Ovary (tissue), 9 donors: ENCODE results near the gene ICA1. TPM values are rescaled to one million over a fixed set of nuclear protein-coding genes. Genes with fewer than 3 reads are reported as not detected.

ENCODE experiments used
- DNase-seq, 5 donors: peaks; one replicate each; pipeline ENCODE4 v3.0.0-alpha.2; 2019 to 2020
- H3K27ac ChIP-seq, 2 donors: fragments of 200-600 bp; one replicate each; pipeline versions ENCODE4 v1.5.1 to v1.8.0; 2019 to 2022
- H3K27me3 ChIP-seq: fragments of 200-600 bp; one replicate; pipeline ENCODE4 v1.8.0; 2022
- H3K36me3 ChIP-seq: fragments of 200-600 bp; sonication (generic); one replicate; pipeline ENCODE4 v1.5.1; 2019
- H3K4me1 ChIP-seq: one replicate; pipeline ENCODE4 v1.8.1; 2013; ENCODE audit warnings: mild to moderate bottlenecking, moderate library complexity; ENCODE audit not compliant: insufficient read depth
- H3K4me3 ChIP-seq: fragments of 200-600 bp; sonication (generic); one replicate; pipeline ENCODE4 v1.5.1; 2017
- H3K9me3 ChIP-seq, 2 donors: fragments of 200-600 bp in 1 of 2; sonication (generic) in 1 of 2; one replicate each; pipeline versions ENCODE4 v1.5.1 to v1.8.1; 2013 to 2019; ENCODE audit warnings: mild to moderate bottlenecking in 1 of 2, moderate library complexity in 1 of 2
- CTCF ChIP-seq, 3 donors: fragments of 450-650 bp in 2 of 3; fragments of 200-600 bp in 1 of 3; IDR thresholded peaks; one replicate each; pipeline versions ENCODE4 v1.5.1 to v1.8.0; 2016 to 2022; ENCODE audit warnings: antibody characterized with exemption in 3 of 3, mild to moderate bottlenecking in 1 of 3
- EP300 ChIP-seq: sonication (generic); formaldehyde crosslinking; IDR thresholded peaks from one replicate; pipeline ENCODE4 v1.6.1; 2017; ENCODE audit warnings: antibody characterized with exemption
- POLR2A ChIP-seq: fragments of 450-650 bp; IDR thresholded peaks from one replicate; pipeline ENCODE4 v1.6.1; 2017; ENCODE audit warnings: antibody characterized with exemption, mild to moderate bottlenecking, moderate library complexity
- WGBS, 3 donors: extraction: QIAGEN DNeasy Blood & Tissue Kit in 1 of 3; methylation state at CpG; one replicate each; pipeline versions ENCODE4 v1.1.5 to v1.1.7; 2013 to 2017; 5-methylcytosine and 5-hydroxymethylcytosine counted together
- intact Hi-C, 4 donors: fragments of 100-400 bp; cut with DNase I; formaldehyde crosslinking; loops; one replicate each; pipeline versions ENCODE4 v1.11.0 to v1.15.1; 2022 to 2023
- polyA plus RNA-seq, 2 donors: library from polyadenylated mRNA; stranded (reverse); fragments of 200-250 nt in 1 of 2; fragments of 350-450 nt in 1 of 2; fragmentation: Illumina TruSeq in 1 of 2; extraction: RNeasy Lipid Tissue Mini Kit (QIAGEN cat#74804) in 1 of 2; gene quantifications; one replicate each; pipeline ENCODE4 v1.2.3, GENCODE V29; 2013 to 2014
- total RNA-seq, 7 donors: library from RNA; depleted of rRNA in 2 of 7; stranded (reverse); fragments of >200 nt in 2 of 7; fragmentation: NEBNext Ultra II Directional in 3 of 7; extraction: Animal tissue kit (Norgen Biotek cat#: 25700) in 3 of 7; gene quantifications; one replicate each; pipeline versions ENCODE4 v1.1.0 to v1.2.4, GENCODE V29; 2016 to 2023
- donor health status: DM: no; HTN: no; CAD: no; lungs with moderate emphysema.
- donor health status: DM: no; HTN: no; CAD: no.
- donor health status: Bipolar disorder and iron deficiency.
- donor health status: DM: yes; HTN: yes; CAD: no.
- donor health status: DM: no; HTN: no; CAD: no.
- donor health status: DM: yes; HTN: yes; CAD: no.

ICA1 gene
- total and polyA plus RNA-seq, 9 donors = 2.1 to 19.4 (median 4.7) TPM

- WGBS, 3 donors = 93 to 97% (median 96%) methylated on average over 2 of the region's 2 CpGs
- no peak for DNase-seq
- H3K36me3 ChIP-seq = no peaks in the 10 kb centered on the region
- TF ChIP-seq CTCF (IDR thresholded peaks at IDR 0.05) (no peak), POLR2A (no peak), EP300 (no peak)
- H3K4me3 ChIP-seq = no peak overlapping the region
- H3K27me3 ChIP-seq = no peaks in the 10 kb centered on the region
- intact Hi-C loops = no loop called here
- peaks cover 2% of the 10 kb centered on the region for H3K4me1 ChIP-seq
- no peak overlapping the region for H3K27ac ChIP-seq
- H3K9me3 ChIP-seq = no peaks in the 10 kb centered on the region
Observed at GRCh38 chr7:8133188-8133848, 128.6 kb downstream of the ICA1 start.

GRCh38 chr7:8131694-8132605, 130.0 kb downstream of the ICA1 start:
- Histone ChIP-seq H3K4me3 (no peak overlapping the region), H3K36me3 (no peaks in the 10 kb centered on the region), H3K27me3 (no peaks in the 10 kb centered on the region), H3K4me1 (peaks cover 5% of the 10 kb centered on the region), H3K27ac (no peak overlapping the region), H3K9me3 (no peaks in the 10 kb centered on the region)
- intact Hi-C loops = no loop called here
- DNase-seq = no peak
- WGBS, 3 donors = 95 to 97% (median 95%) methylated on average over 5 of the region's 5 CpGs
- TF ChIP-seq POLR2A (no peak), CTCF (IDR thresholded peaks at IDR 0.05) (no peak), EP300 (no peak)

- Histone ChIP-seq H3K4me3 (no peak overlapping the region), H3K4me1 (peaks cover 5% of the 10 kb centered on the region), H3K36me3 (no peaks in the 10 kb centered on the region), H3K27me3 (no peaks in the 10 kb centered on the region), H3K27ac (no peak overlapping the region), H3K9me3 (no peaks in the 10 kb centered on the region)
- intact Hi-C loops = no loop called here
- TF ChIP-seq CTCF (IDR thresholded peaks at IDR 0.05) = no peak
- no peak for TF ChIP-seq EP300
- no peak for TF ChIP-seq POLR2A
- DNase-seq = no peak
- 97 to 100% (median 99%) methylated on average over 1 of the region's 1 CpG for WGBS, 3 donors
Observed at GRCh38 chr7:8130663-8131062, 131.3 kb downstream of the ICA1 start.

- Histone ChIP-seq H3K27ac (no peak overlapping the region), H3K27me3 (no peaks in the 10 kb centered on the region), H3K36me3 (no peaks in the 10 kb centered on the region), H3K9me3 (no peaks in the 10 kb centered on the region), H3K4me1 (peaks cover 5% of the 10 kb centered on the region), H3K4me3 (no peak overlapping the region)
- intact Hi-C loops = no loop called here
- 32 to 58% (median 51%) methylated on average over 1 of the region's 1 CpG for WGBS, 3 donors
- TF ChIP-seq POLR2A = no peak
- no peak for TF ChIP-seq CTCF (IDR thresholded peaks at IDR 0.05)
- no peak for TF ChIP-seq EP300
- no peak for DNase-seq
Observed at GRCh38 chr7:8129318-8129659, 132.7 kb downstream of the ICA1 start.
